Spleen (tissue), 11 donors: ENCODE data around the gene RCN1. TPM values are rescaled to one million over a fixed set of nuclear protein-coding genes. Genes with fewer than 3 reads are reported as not detected.

Experiments used
- DNase-seq: peaks from one replicate; pipeline ENCODE4 v3.0.0-alpha.2; 2020
- H3K27ac ChIP-seq, 8 donors: fragments of 200-600 bp; sonication (generic) in 7 of 8; 1 replicate in 4 of 8; 2 replicates in 4 of 8; pipeline versions ENCODE4 v1.5.0 to v1.8.0; 2016 to 2021; ENCODE audit warnings: inconsistent platforms in 4 of 8, mild to moderate bottlenecking in 4 of 8, moderate library complexity in 1 of 8
- H3K27me3 ChIP-seq, 7 donors: fragments of 200-600 bp; sonication (generic) in 6 of 7; replicated peaks in 1 of 7; 1 replicate in 4 of 7; 2 replicates in 3 of 7; pipeline versions ENCODE4 v1.5.0 to v1.8.0; 2016 to 2021; ENCODE audit warnings: inconsistent platforms in 3 of 7, mild to moderate bottlenecking in 1 of 7
- H3K36me3 ChIP-seq, 6 donors: fragments of 200-600 bp; sonication (generic) in 5 of 6; 1 replicate in 4 of 6; 2 replicates in 2 of 6; pipeline versions ENCODE4 v1.5.0 to v1.8.0; 2016 to 2021; ENCODE audit warnings: inconsistent platforms in 2 of 6
- H3K4me1 ChIP-seq, 6 donors: fragments of 200-600 bp; sonication (generic) in 5 of 6; 1 replicate in 3 of 6; 2 replicates in 3 of 6; pipeline versions ENCODE4 v1.5.0 to v1.8.0; 2016 to 2021; ENCODE audit warnings: inconsistent platforms in 3 of 6
- H3K4me3 ChIP-seq, 8 donors: fragments of 200-600 bp; sonication (generic) in 7 of 8; 1 replicate in 4 of 8; 2 replicates in 4 of 8; pipeline versions ENCODE4 v1.5.0 to v1.8.0; 2016 to 2021; ENCODE audit warnings: inconsistent platforms in 4 of 8, mild to moderate bottlenecking in 4 of 8, moderate library complexity in 2 of 8
- H3K9me3 ChIP-seq, 8 donors: fragments of 200-600 bp; sonication (generic) in 7 of 8; 1 replicate in 4 of 8; 2 replicates in 4 of 8; pipeline versions ENCODE4 v1.5.0 to v1.8.0; 2016 to 2021; ENCODE audit warnings: inconsistent platforms in 4 of 8
- POLR2A ChIP-seq, 3 donors: fragments of 450-650 bp; IDR thresholded peaks; one replicate each; pipeline ENCODE4 v1.5.1; 2017; ENCODE audit warnings: antibody characterized with exemption in 3 of 3, mild to moderate bottlenecking in 1 of 3
- POLR2AphosphoS5 ChIP-seq, 3 donors: sonication (generic); formaldehyde crosslinking; IDR thresholded peaks; one replicate each; pipeline ENCODE4 v1.5.1; 2017; ENCODE audit warnings: antibody characterized with exemption in 3 of 3
- WGBS, 5 donors: extraction: QIAGEN DNeasy Blood & Tissue Kit in 3 of 5; methylation state at CpG; one replicate each; pipeline versions ENCODE4 v1.1.5 to v1.1.7; 2013 to 2018; 5-methylcytosine and 5-hydroxymethylcytosine counted together
- intact Hi-C: fragments of 100-400 bp; cut with DNase I; formaldehyde crosslinking; loops from one replicate; pipeline ENCODE4 v1.15.0; 2023; ENCODE audit warnings: low total_unique reads
- polyA plus RNA-seq, 3 donors: library from polyadenylated mRNA; stranded (reverse); fragments of 200-250 nt; gene quantifications; one replicate each; pipeline ENCODE4 v1.2.1, GENCODE V29; 2013
- total RNA-seq, 7 donors: library from RNA; depleted of rRNA in 3 of 7; stranded (reverse); fragments of >200 nt in 3 of 7; fragmentation: NEBNext Ultra II Directional in 4 of 7; extraction: Animal tissue kit (Norgen Biotek cat#: 25700) in 4 of 7; gene quantifications; one replicate each; pipeline versions ENCODE4 v1.1.0 to v1.2.1, GENCODE V29; 2016 to 2021
- TF ChIP-seq, protein P1 (sequence below), 11 experiments: fragments of 200-600 bp in 7 of 11; fragments of 450-650 bp in 4 of 11; sonication (generic) in 4 of 11; IDR thresholded peaks in 8 of 11; conservative IDR thresholded peaks in 3 of 11; 1 replicate in 7 of 11; 2 replicates in 4 of 11; pipeline versions ENCODE4 v1.4.0 to v1.8.0; 2016 to 2021; ENCODE audit warnings: antibody characterized with exemption in 11 of 11, inconsistent platforms in 4 of 11, mild to moderate bottlenecking in 1 of 11
- donor health status: healthy with polysubstance abuse.
- donor health status: DM: no; HTN: no; CAD: no; lungs with moderate emphysema.
- donor health status: DM: no; HTN: no; CAD: no.
- donor health status: Bipolar disorder and iron deficiency.
- donor health status: healthy.
- donor health status: DM: no; HTN: no; CAD: no.
- donor health status: DM: yes; HTN: yes; CAD: no.

Gene RCN1
- total and polyA plus RNA-seq, 10 donors, result 23.3 to 53.8 (median 38.2) TPM

DNA sequence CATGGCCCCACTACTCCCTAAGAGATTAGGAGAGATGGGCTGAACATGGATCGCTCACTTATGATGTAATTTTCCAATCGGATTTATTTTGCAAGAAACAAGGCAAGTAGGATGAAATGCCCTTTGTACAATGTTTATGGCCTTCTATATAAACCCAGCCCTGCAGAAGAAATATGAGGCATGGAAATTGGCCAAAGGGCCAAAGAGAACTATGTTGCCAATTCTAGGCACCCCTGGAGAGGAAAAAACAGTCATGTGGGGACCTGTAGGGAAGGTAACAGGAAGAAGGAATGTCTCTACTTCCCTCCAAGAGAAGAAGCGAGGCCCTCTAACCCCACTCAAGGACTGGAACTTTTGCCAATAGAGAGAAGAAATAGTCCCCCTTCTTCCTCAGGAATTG, 54.4 kb downstream of the RCN1 start:
- no peaks in the 10 kb centered on the region for H3K36me3 ChIP-seq
- H3K27ac ChIP-seq, result no peak overlapping the region
- DNase-seq, result no peak
- 75 to 89% (median 81%) methylated on average over 3 of the region's 3 CpGs for WGBS, 5 donors
- no peak overlapping the region for H3K4me3 ChIP-seq
- no peaks in the 10 kb centered on the region for H3K9me3 ChIP-seq
- no peaks in the 10 kb centered on the region for H3K4me1 ChIP-seq
- TF ChIP-seq, protein P1, sequence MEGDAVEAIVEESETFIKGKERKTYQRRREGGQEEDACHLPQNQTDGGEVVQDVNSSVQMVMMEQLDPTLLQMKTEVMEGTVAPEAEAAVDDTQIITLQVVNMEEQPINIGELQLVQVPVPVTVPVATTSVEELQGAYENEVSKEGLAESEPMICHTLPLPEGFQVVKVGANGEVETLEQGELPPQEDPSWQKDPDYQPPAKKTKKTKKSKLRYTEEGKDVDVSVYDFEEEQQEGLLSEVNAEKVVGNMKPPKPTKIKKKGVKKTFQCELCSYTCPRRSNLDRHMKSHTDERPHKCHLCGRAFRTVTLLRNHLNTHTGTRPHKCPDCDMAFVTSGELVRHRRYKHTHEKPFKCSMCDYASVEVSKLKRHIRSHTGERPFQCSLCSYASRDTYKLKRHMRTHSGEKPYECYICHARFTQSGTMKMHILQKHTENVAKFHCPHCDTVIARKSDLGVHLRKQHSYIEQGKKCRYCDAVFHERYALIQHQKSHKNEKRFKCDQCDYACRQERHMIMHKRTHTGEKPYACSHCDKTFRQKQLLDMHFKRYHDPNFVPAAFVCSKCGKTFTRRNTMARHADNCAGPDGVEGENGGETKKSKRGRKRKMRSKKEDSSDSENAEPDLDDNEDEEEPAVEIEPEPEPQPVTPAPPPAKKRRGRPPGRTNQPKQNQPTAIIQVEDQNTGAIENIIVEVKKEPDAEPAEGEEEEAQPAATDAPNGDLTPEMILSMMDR (IDR thresholded peaks at IDR 0.05 in 8 of 11, conservative IDR thresholded peaks at IDR 0.05 in 3 of 11), result no peak
- no peak for TF ChIP-seq POLR2AphosphoS5 (IDR thresholded peaks at IDR 0.05)
- no peak for TF ChIP-seq POLR2A (IDR thresholded peaks at IDR 0.05)
- peaks cover 0 to 3% (median 0%) of the 10 kb centered on the region in 7 donors for H3K27me3 ChIP-seq
- intact Hi-C loops, result no loop called here

DNA sequence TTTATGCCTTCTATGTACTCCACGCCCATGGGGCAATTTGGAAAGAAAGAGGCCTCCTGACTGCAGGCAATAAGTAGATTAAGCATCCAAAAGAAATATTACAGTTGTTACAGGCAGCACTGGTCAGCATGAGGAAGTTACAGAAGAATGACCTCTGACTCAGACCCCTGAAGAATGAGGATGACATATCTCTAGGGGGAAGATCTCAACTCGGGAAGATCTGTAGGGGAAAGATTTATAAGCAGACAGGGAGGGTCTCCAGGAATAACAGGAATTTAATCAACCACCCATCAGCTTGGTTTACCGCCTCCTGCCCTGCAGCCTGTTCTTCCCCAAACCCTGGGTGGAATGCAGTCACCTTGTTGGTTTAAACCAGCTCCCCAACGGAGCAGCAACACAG, 58.0 kb downstream of the RCN1 start:
- no peak for TF ChIP-seq POLR2AphosphoS5 (IDR thresholded peaks at IDR 0.05)
- TF ChIP-seq, protein P1 (IDR thresholded peaks at IDR 0.05 in 8 of 11, conservative IDR thresholded peaks at IDR 0.05 in 3 of 11), result no peak
- TF ChIP-seq POLR2A (IDR thresholded peaks at IDR 0.05), result no peak
- no peaks in the 10 kb centered on the region for H3K36me3 ChIP-seq
- H3K27me3 ChIP-seq, result peaks cover 0 to 3% (median 0%) of the 10 kb centered on the region in 7 donors
- peaks cover 0 to 9% (median 0%) of the 10 kb centered on the region in 6 donors for H3K4me1 ChIP-seq
- no peaks in the 10 kb centered on the region for H3K9me3 ChIP-seq
- WGBS, 5 donors, result 71 to 85% (median 72%) methylated on average over 4 of the region's 4 CpGs
- no peak overlapping the region for H3K4me3 ChIP-seq
- H3K27ac ChIP-seq, result no peak overlapping the region
- DNase-seq, result no peak
- intact Hi-C loops, result no loop called here

DNA sequence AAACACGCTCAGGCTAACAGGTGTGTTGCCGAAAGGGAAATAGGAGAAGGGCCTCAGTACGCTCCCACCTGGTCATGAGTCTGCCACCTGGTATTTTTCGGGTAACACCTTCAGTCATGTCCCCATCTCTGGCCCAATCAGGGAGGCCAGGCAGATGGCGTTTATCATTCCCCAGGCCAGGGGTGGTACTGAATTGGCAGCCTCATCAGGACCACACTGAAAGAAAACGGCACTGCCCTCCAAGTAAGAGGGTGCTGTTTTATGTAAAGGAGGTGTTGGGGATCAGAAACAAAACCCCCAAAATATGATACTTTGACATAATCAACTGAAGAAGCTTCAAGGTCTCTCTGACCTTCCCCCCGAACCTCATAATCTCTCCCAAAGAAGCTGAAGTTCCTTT, 58.9 kb downstream of the RCN1 start:
- Histone ChIP-seq H3K4me3 (no peak overlapping the region), H3K36me3 (no peaks in the 10 kb centered on the region), H3K27me3 (peaks cover 0 to 3% (median 0%) of the 10 kb centered on the region in 7 donors), H3K27ac (no peak overlapping the region), H3K9me3 (no peaks in the 10 kb centered on the region), H3K4me1 (peaks cover 0 to 9% (median 0%) of the 10 kb centered on the region in 6 donors)
- DNase-seq, result no peak
- TF ChIP-seq POLR2A (IDR thresholded peaks at IDR 0.05) (no peak), POLR2AphosphoS5 (IDR thresholded peaks at IDR 0.05) (no peak)
- TF ChIP-seq, protein P1 (IDR thresholded peaks at IDR 0.05 in 8 of 11, conservative IDR thresholded peaks at IDR 0.05 in 3 of 11), result no peak
- intact Hi-C loops, result no loop called here
- 82 to 92% (median 85%) methylated on average over 7 of the region's 7 CpGs for WGBS, 5 donors

DNA sequence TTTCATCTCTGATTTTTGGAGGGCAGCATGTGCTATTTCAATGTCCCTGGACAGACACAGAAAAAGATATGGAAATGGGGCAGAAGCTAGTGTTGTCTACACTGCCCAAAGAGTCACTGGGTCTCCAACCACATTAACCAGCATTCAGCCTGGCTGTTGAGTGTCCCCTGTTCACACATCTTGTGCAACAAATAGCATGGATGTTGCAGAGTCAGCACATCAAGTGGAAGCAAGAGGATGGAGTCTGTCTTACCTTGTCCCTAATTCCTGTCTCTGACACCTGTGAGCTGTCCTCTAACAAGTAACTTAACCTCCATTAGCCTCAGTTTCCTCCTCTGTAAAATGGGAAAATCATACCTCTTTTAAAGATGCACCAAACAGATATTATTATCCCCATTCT, 60.2 kb downstream of the RCN1 start:
- Histone ChIP-seq H3K4me1 (peaks cover 0 to 9% (median 0%) of the 10 kb centered on the region in 6 donors), H3K27me3 (peaks cover 0 to 8% (median 0%) of the 10 kb centered on the region in 7 donors), H3K36me3 (no peaks in the 10 kb centered on the region), H3K27ac (no peak overlapping the region), H3K4me3 (no peak overlapping the region), H3K9me3 (no peaks in the 10 kb centered on the region)
- DNase-seq, result no peak
- TF ChIP-seq POLR2A (IDR thresholded peaks at IDR 0.05), result no peak
- no peak for TF ChIP-seq POLR2AphosphoS5 (IDR thresholded peaks at IDR 0.05)
- TF ChIP-seq, protein P1 (IDR thresholded peaks at IDR 0.05 in 8 of 11, conservative IDR thresholded peaks at IDR 0.05 in 3 of 11), result no peak
- intact Hi-C loops, result no loop called here
